Activated CD4-positive, alpha-beta T cell treated with anti-CD3 and anti-CD28 coated beads, Interleukin-2, Interleukin-6, amounts not matched to agents 100 ng/mL and 50 ng/mL, durations not matched to agents 16 hours and 8 hours (primary cell): ENCODE data around the gene ZNF586.

ENCODE experiments used
- DNase-seq: peaks from one replicate; pipeline ENCODE4 v3.0.0-alpha.2; 2020

The ZNF586 gene

GRCh38 chr19:57825511-57825910, 56.0 kb downstream of the ZNF586 start:
- no peak for DNase-seq

- DNase-seq: no peak
These were observed 59.8 kb downstream of the ZNF586 start for GRCh38 chr19:57829316-57829715.

GRCh38 chr19:57830071-57830602, 60.7 kb downstream of the ZNF586 start, which contains the start of gene ZNF587B:
Gene ZNF587B, plus strand, starts transcription at chr19:57830299. Its CDS starts 230 bp downstream, at chr19:57830529.
- peak; percentile 27 for DNase-seq
